ENCODE measurements around the gene NEGR1. TPM values are rescaled to one million over a fixed set of nuclear protein-coding genes. Genes with fewer than 3 reads are reported as not detected.

NEGR1 gene
- total RNA-seq, 1 experiment from 2014 or later = 2.9 TPM

- TF ChIP-seq TCF7 (CRISPR knock-in tag; IDR thresholded peaks at IDR 0.05; ENCODE audit: low read depth) (no peak), GTF2I (CRISPR knock-in tag; conservative IDR thresholded peaks at IDR 0.05) (no peak), ESRRA (CRISPR knock-in tag; IDR thresholded peaks at IDR 0.05; ENCODE audit: borderline replicate concordance) (no peak), ARID4B (CRISPR knock-in tag; IDR thresholded peaks at IDR 0.05; ENCODE audit: borderline replicate concordance) (no peak), FOXP4 (CRISPR knock-in tag; IDR thresholded peaks at IDR 0.05) (no peak), FOXK1 (CRISPR knock-in tag; IDR thresholded peaks at IDR 0.05) (no peak), ZNF425 (CRISPR knock-in tag; conservative IDR thresholded peaks at IDR 0.05) (no peak), USF2 (CRISPR knock-in tag; IDR thresholded peaks at IDR 0.05) (no peak), TEAD4 (CRISPR knock-in tag; IDR thresholded peaks at IDR 0.05) (no peak)
- no peak for ATAC-seq
- ChIA-PET POLR2A (no interaction called here), CTCF (no interaction called here)
- no peak overlapping the region for H3K4me3 Mint-ChIP-seq
- no peaks in the 10 kb centered on the region for H3K9me3 Mint-ChIP-seq
- H3K4me1 Mint-ChIP-seq = peaks cover 39% of the 10 kb centered on the region
- no peak for DNase-seq (ENCODE audit: low spot score)
- no peak overlapping the region for H3K27ac Mint-ChIP-seq
- H3K36me3 Mint-ChIP-seq = no peaks in the 10 kb centered on the region
- H3K27me3 Mint-ChIP-seq (ENCODE audit: low read depth) = no peaks in the 10 kb centered on the region
Observed at GRCh38 chr1:71733121-71733520, 549.2 kb downstream of the NEGR1 start.

GRCh38 chr1:71721532-71721931, 560.8 kb downstream of the NEGR1 start:
- Mint-ChIP-seq H3K27ac (no peak overlapping the region), H3K4me3 (no peak overlapping the region), H3K4me1 (peaks cover 3% of the 10 kb centered on the region), H3K36me3 (no peaks in the 10 kb centered on the region), H3K9me3 (no peaks in the 10 kb centered on the region; the same call in 1 of the 2 replicates), H3K27me3 (ENCODE audit: low read depth) (no peaks in the 10 kb centered on the region)
- ChIA-PET CTCF (no interaction called here), POLR2A (no interaction called here)
- TF ChIP-seq ZNF423 (CRISPR knock-in tag; IDR thresholded peaks at IDR 0.05) (no peak), ATF2 (CRISPR knock-in tag; IDR thresholded peaks at IDR 0.05; ENCODE audit: borderline replicate concordance, low read depth) (no peak), FOXP4 (CRISPR knock-in tag; IDR thresholded peaks at IDR 0.05) (no peak), MLX (CRISPR knock-in tag; IDR thresholded peaks at IDR 0.05) (no peak), KAT7 (CRISPR knock-in tag; IDR thresholded peaks at IDR 0.05; ENCODE audit: borderline replicate concordance) (no peak), NFYB (CRISPR knock-in tag; conservative IDR thresholded peaks at IDR 0.05; ENCODE audit: low read depth) (no peak)
- DNase-seq (ENCODE audit: low spot score) (no peak), ATAC-seq (peak; percentile 77)
